DND-41 (cell line): ENCODE results near the gene ETF1.

Experiments
- CTCF ChIP-seq: IDR thresholded peaks from 2 replicates; pipeline ENCODE4 v1.5.1; 2012; ENCODE audit warnings: borderline replicate concordance, low read length, moderate library complexity, mild to moderate bottlenecking; ENCODE audit not compliant: poor library complexity, severe bottlenecking; ENCODE audit errors: extremely low read depth
- EZH2 ChIP-seq: IDR thresholded peaks from 3 replicates; pipeline ENCODE4 v1.6.1; 2012; ENCODE audit warnings: borderline replicate concordance, low read depth, mild to moderate bottlenecking, moderate library complexity, low read length, inconsistent platforms; ENCODE audit not compliant: severe bottlenecking

- TF ChIP-seq CTCF (no peak), EZH2 (no peak)
Observed at GRCh38 chr5:138490648-138491283, 52.3 kb downstream of the ETF1 start.
